ENCODE data around the gene SLC7A7. TPM values are rescaled to one million over a fixed set of nuclear protein-coding genes. Genes with fewer than 3 reads are reported as not detected.
A peak's percentile ranks its signal among the peaks of the same experiment; 100 is the strongest.

Gene SLC7A7
- total and polyA plus RNA-seq, 2 of the 13 experiments (the other 11 are each of a cell fraction or from before 2014, with no cell fraction given) = 0.13 to 0.63 TPM

GRCh38 chr14:22822571-22823098 is 7.4 kb upstream of the SLC7A7 start (continued):
- TF ChIP-seq NR2F6 (IDR thresholded peaks at IDR 0.05) (no peak), NR2F6 (CRISPR knock-in tag; IDR thresholded peaks at IDR 0.05) (peak; percentile 36; the same call in 1 of the 2 replicates), POGZ (CRISPR knock-in tag; IDR thresholded peaks at IDR 0.05) (no peak), ZFP1 (CRISPR knock-in tag; IDR thresholded peaks at IDR 0.05) (0 out of 2 replicates have a peak, but pooled peaks have one; percentile 59), ZFP37 (CRISPR knock-in tag; IDR thresholded peaks at IDR 0.05; ENCODE audit: borderline replicate concordance) (no peak; the same call in 1 of the 2 replicates), CCDC6 (CRISPR knock-in tag; IDR thresholded peaks at IDR 0.05) (peak; percentile 89), ZNF280D (CRISPR knock-in tag; IDR thresholded peaks at IDR 0.05) (peak; percentile 77), MXD3 (CRISPR knock-in tag; IDR thresholded peaks at IDR 0.05) (peak; percentile 61; the same call in 1 of the 2 replicates), ZNF605 (CRISPR knock-in tag; IDR thresholded peaks at IDR 0.05) (peak; percentile 84; the same call in 1 of the 2 replicates), ZNF687 (CRISPR knock-in tag; IDR thresholded peaks at IDR 0.05) (peak; percentile 22; the same call in 1 of the 2 replicates), PHF8 (CRISPR knock-in tag; IDR thresholded peaks at IDR 0.05) (peak; percentile 52; the same call in 1 of the 2 replicates), DMAP1 (CRISPR knock-in tag; IDR thresholded peaks at IDR 0.05) (peak; percentile 38; the same call in 1 of the 2 replicates), GZF1 (CRISPR knock-in tag; IDR thresholded peaks at IDR 0.05) (peak; percentile 83), ZBTB46 (CRISPR knock-in tag; IDR thresholded peaks at IDR 0.05; ENCODE audit: borderline replicate concordance) (no peak), PTBP1 (IDR thresholded peaks at IDR 0.05; ENCODE audit: low read depth, low read length, poor library complexity, severe bottlenecking) (no peak), XRCC5 (optimal IDR thresholded peaks at IDR 0.05; ENCODE audit: low read length) (peak; percentile 89), ZNF530 (CRISPR knock-in tag; IDR thresholded peaks at IDR 0.05; ENCODE audit: low read depth) (no peak), KAT2B (IDR thresholded peaks at IDR 0.05; ENCODE audit: borderline replicate concordance, low read depth, low read length) (no peak), RELA (CRISPR knock-in tag; IDR thresholded peaks at IDR 0.05) (peak; percentile 34; the same call in 1 of the 2 replicates), GABPB1 (CRISPR knock-in tag; IDR thresholded peaks at IDR 0.05) (peak; percentile 57), ZNF430 (CRISPR knock-in tag; IDR thresholded peaks at IDR 0.05) (peak; percentile 77; the same call in 1 of the 2 replicates), YY1 (IDR thresholded peaks at IDR 0.05; ENCODE audit: insufficient read depth, insufficient replicate concordance, low read depth, low read length) (peak; percentile 80), MEF2D (CRISPR knock-in tag; IDR thresholded peaks at IDR 0.05) (peak; percentile 42; the same call in 1 of the 2 replicates)

Data from HepG2 (cell line).